ENCODE measurements around the gene PHF13. TPM values are rescaled to one million over a fixed set of nuclear protein-coding genes. Genes with fewer than 3 reads are reported as not detected.

PHF13 gene
- total and polyA plus RNA-seq, 9 of the 15 experiments (the other 6 are each of a cell fraction or from before 2014, with no cell fraction given), result 1.8 to 36.1 (median 11.7) TPM

- TF ChIP-seq CREB3L1 (IDR thresholded peaks at IDR 0.05; ENCODE audit: borderline replicate concordance, low read depth) (no peak), NFIC (IDR thresholded peaks at IDR 0.05) (0 out of 2 replicates have a peak, but pooled peaks have one; percentile 2), ZBTB8A (IDR thresholded peaks at IDR 0.05; ENCODE audit: partially characterized antibody) (no peak), FOXJ3 (CRISPR knock-in tag; IDR thresholded peaks at IDR 0.05) (no peak), E2F1 (CRISPR knock-in tag; IDR thresholded peaks at IDR 0.05) (0 out of 2 replicates have a peak, but pooled peaks have one; percentile 38), SREBF2 (CRISPR knock-in tag; IDR thresholded peaks at IDR 0.05) (no peak), ZBTB9 (CRISPR knock-in tag; IDR thresholded peaks at IDR 0.05) (no peak), PTRF (tag; IDR thresholded peaks at IDR 0.05) (no peak), CBX5 (IDR thresholded peaks at IDR 0.05; ENCODE audit: borderline replicate concordance, low read depth) (no peak), POLR2AphosphoS5 (IDR thresholded peaks at IDR 0.05; ENCODE audit: control insufficient read depth, insufficient read depth, low read depth, low read length) (no peak), CC2D1A (IDR thresholded peaks at IDR 0.05) (no peak; the same call in 1 of the 2 replicates), ZNF780A (CRISPR knock-in tag; IDR thresholded peaks at IDR 0.05) (no peak), ZNF24 (IDR thresholded peaks at IDR 0.05) (no peak), CXXC5 (CRISPR knock-in tag; IDR thresholded peaks at IDR 0.05) (no peak), RCOR1 (IDR thresholded peaks at IDR 0.05; ENCODE audit: borderline replicate concordance in 1 of 2, low read depth in 2 of 2, low read length in 2 of 2) (0 out of 4 replicates have a peak, but pooled peaks of 1 of the 2 experiments have one; percentile 23), FOXP4 (CRISPR knock-in tag; IDR thresholded peaks at IDR 0.05; ENCODE audit: borderline replicate concordance) (no peak)
- TF ChIP-seq, protein P1, sequence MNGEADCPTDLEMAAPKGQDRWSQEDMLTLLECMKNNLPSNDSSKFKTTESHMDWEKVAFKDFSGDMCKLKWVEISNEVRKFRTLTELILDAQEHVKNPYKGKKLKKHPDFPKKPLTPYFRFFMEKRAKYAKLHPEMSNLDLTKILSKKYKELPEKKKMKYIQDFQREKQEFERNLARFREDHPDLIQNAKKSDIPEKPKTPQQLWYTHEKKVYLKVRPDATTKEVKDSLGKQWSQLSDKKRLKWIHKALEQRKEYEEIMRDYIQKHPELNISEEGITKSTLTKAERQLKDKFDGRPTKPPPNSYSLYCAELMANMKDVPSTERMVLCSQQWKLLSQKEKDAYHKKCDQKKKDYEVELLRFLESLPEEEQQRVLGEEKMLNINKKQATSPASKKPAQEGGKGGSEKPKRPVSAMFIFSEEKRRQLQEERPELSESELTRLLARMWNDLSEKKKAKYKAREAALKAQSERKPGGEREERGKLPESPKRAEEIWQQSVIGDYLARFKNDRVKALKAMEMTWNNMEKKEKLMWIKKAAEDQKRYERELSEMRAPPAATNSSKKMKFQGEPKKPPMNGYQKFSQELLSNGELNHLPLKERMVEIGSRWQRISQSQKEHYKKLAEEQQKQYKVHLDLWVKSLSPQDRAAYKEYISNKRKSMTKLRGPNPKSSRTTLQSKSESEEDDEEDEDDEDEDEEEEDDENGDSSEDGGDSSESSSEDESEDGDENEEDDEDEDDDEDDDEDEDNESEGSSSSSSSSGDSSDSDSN (IDR thresholded peaks at IDR 0.05; ENCODE audit: borderline replicate concordance in 1 of 2, low read depth in 2 of 2, low read length in 2 of 2), result no peak
Measured at GRCh38 chr1:6580593-6581409, 32.7 kb upstream of the PHF13 start (continued).

All from K562 (cell line).